Neural crest cell (in vitro differentiated cells): ENCODE results near the gene RBP2. TPM values are rescaled to one million over a fixed set of nuclear protein-coding genes. Genes with fewer than 3 reads are reported as not detected.

Experiments used
- DNase-seq: peaks from one replicate; pipeline ENCODE4 v3.0.0; 2021; ENCODE audit warnings: low read depth, mixed read lengths, low spot score
- H3K27ac Mint-ChIP-seq: one replicate; pipeline ENCODE4 v1.8.0; 2021; ENCODE audit warnings: mild to moderate bottlenecking, mixed read lengths; ENCODE audit not compliant: unreplicated experiment
- H3K27me3 Mint-ChIP-seq: 2 replicates; pipeline ENCODE4 v1.8.0; 2021; ENCODE audit warnings: low read depth, mild to moderate bottlenecking, mixed read lengths
- H3K36me3 Mint-ChIP-seq: 2 replicates; pipeline ENCODE4 v1.8.0; 2021; ENCODE audit warnings: low read depth, mild to moderate bottlenecking, mixed read lengths
- H3K4me1 Mint-ChIP-seq: 2 replicates; pipeline ENCODE4 v1.8.0; 2021; ENCODE audit warnings: mixed read lengths
- H3K4me3 Mint-ChIP-seq: one replicate; pipeline ENCODE4 v1.8.0; 2021; ENCODE audit warnings: mild to moderate bottlenecking, mixed read lengths
- H3K9me3 Mint-ChIP-seq: 2 replicates; pipeline ENCODE4 v1.8.0; 2021; ENCODE audit warnings: mixed read lengths
- CTCF ChIP-seq: fragments of 200-600 bp; sonication (generic); conservative IDR thresholded peaks from 2 replicates; pipeline ENCODE4 v1.5.0; 2021; ENCODE audit warnings: antibody characterized with exemption, mild to moderate bottlenecking
- total RNA-seq: library from RNA; stranded (reverse); gene quantifications from 2 replicates; pipeline ENCODE4 v1.2.1, GENCODE V29; 2021

The RBP2 gene
- total RNA-seq, 1 donor from 2014 or later: not detected

- no peak for DNase-seq
- Mint-ChIP-seq H3K27ac (no peak overlapping the region), H3K27me3 (no peaks in the 10 kb centered on the region), H3K4me1 (no peaks in the 10 kb centered on the region), H3K36me3 (peaks cover 14% of the 10 kb centered on the region), H3K9me3 (peaks cover 8% of the 10 kb centered on the region), H3K4me3 (no peak overlapping the region)
- no peak for TF ChIP-seq CTCF
Observed at GRCh38 chr3:139499536-139499935, 23.2 kb upstream of the RBP2 start.

GRCh38 chr3:139493826-139494385 lies 17.6 kb upstream of the RBP2 start:
- Mint-ChIP-seq H3K27ac (no peak overlapping the region), H3K9me3 (peaks cover 14% of the 10 kb centered on the region)

GRCh38 chr3:139491966-139492365 lies 15.7 kb upstream of the RBP2 start:
- no peak for TF ChIP-seq CTCF
- H3K9me3 Mint-ChIP-seq: peaks cover 14% of the 10 kb centered on the region
- peaks cover 28% of the 10 kb centered on the region for H3K36me3 Mint-ChIP-seq
- no peak overlapping the region for H3K27ac Mint-ChIP-seq
- no peaks in the 10 kb centered on the region for H3K27me3 Mint-ChIP-seq
- H3K4me3 Mint-ChIP-seq: no peak overlapping the region
- no peak for DNase-seq
- H3K4me1 Mint-ChIP-seq: peaks cover 17% of the 10 kb centered on the region

More at GRCh38 chr3:139493826-139494385, 17.6 kb upstream of the RBP2 start:
- Mint-ChIP-seq H3K4me1 (peaks cover 17% of the 10 kb centered on the region), H3K4me3 (no peak overlapping the region), H3K36me3 (peaks cover 26% of the 10 kb centered on the region), H3K27me3 (no peaks in the 10 kb centered on the region)
- TF ChIP-seq CTCF: no peak
- no peak for DNase-seq

- TF ChIP-seq CTCF: no peak
- H3K9me3 Mint-ChIP-seq: peaks cover 13% of the 10 kb centered on the region
- H3K4me1 Mint-ChIP-seq: peaks cover 17% of the 10 kb centered on the region
- H3K27ac Mint-ChIP-seq: no peak overlapping the region
- H3K4me3 Mint-ChIP-seq: no peak overlapping the region
- no peaks in the 10 kb centered on the region for H3K27me3 Mint-ChIP-seq
- H3K36me3 Mint-ChIP-seq: peaks cover 24% of the 10 kb centered on the region
- DNase-seq: no peak
Observed at GRCh38 chr3:139491027-139491700, 14.8 kb upstream of the RBP2 start.

GRCh38 chr3:139482206-139482605 lies 5.9 kb upstream of the RBP2 start:
- H3K36me3 Mint-ChIP-seq: peaks cover 2% of the 10 kb centered on the region

More at GRCh38 chr3:139482206-139482605, 5.9 kb upstream of the RBP2 start:
- Mint-ChIP-seq H3K4me1 (no peaks in the 10 kb centered on the region), H3K9me3 (peaks cover 8% of the 10 kb centered on the region), H3K27ac (no peak overlapping the region), H3K27me3 (no peaks in the 10 kb centered on the region), H3K4me3 (no peak overlapping the region)
- TF ChIP-seq CTCF: no peak
- no peak for DNase-seq
